Skeletal muscle satellite cell (primary cell): ENCODE data around the gene PARK7.
A peak's percentile ranks its signal among the peaks of the same experiment; 100 is the strongest.
"Not testable (repeated sequence)": the region's sequence is repeated elsewhere in the genome, so short reads cannot be mapped to it uniquely, and the experiment has no call there.

Source experiments
- H3K27me3 ChIP-seq: 2 replicates; pipeline ENCODE4 v1.7.0; 2013; ENCODE audit warnings: low read length; ENCODE audit not compliant: control insufficient read depth, insufficient read depth
- H3K36me3 ChIP-seq: 2 replicates; pipeline ENCODE4 v1.7.0; 2013; ENCODE audit warnings: mild to moderate bottlenecking, control low read depth, low read length; ENCODE audit not compliant: insufficient read depth
- H3K4me1 ChIP-seq: 2 replicates; pipeline ENCODE4 v1.7.0; 2013; ENCODE audit warnings: low read length; ENCODE audit not compliant: control insufficient read depth, insufficient read depth
- H3K4me2 ChIP-seq: 2 replicates; pipeline ENCODE4 v1.7.0; 2013; ENCODE audit warnings: mild to moderate bottlenecking, low read length
- H3K4me3 ChIP-seq: 2 replicates; pipeline ENCODE4 v1.7.0; 2013; ENCODE audit warnings: low read length
- H3K9ac ChIP-seq: 2 replicates; pipeline ENCODE4 v1.7.0; 2013; ENCODE audit warnings: mild to moderate bottlenecking, low read depth, low read length, moderate library complexity
- H3K9me3 ChIP-seq: replicated peaks from 2 replicates; pipeline ENCODE4 v1.7.0; 2013; ENCODE audit warnings: mild to moderate bottlenecking, control low read depth, low read length

PARK7 gene

GRCh38 chr1:7952791-7953190 lies 8.7 kb upstream of the PARK7 start:
- H3K9me3 ChIP-seq, H3K9ac ChIP-seq, H3K4me3 ChIP-seq, H3K27me3 ChIP-seq, H3K4me2 ChIP-seq, H3K36me3 ChIP-seq: not testable (repeated sequence)
- H3K4me1 ChIP-seq, result peaks cover 15% of the 10 kb centered on the region

- H3K4me3 ChIP-seq, result peak overlapping the region; percentile 77
- H3K4me2 ChIP-seq, result peak overlapping the region; percentile 87
- peak overlapping the region; percentile 82 for H3K9ac ChIP-seq
- H3K36me3 ChIP-seq, result no peaks in the 10 kb centered on the region
- H3K9me3 ChIP-seq, result no peaks in the 10 kb centered on the region
- no peaks in the 10 kb centered on the region for H3K27me3 ChIP-seq
- H3K4me1 ChIP-seq, result peaks cover 9% of the 10 kb centered on the region
Observed at GRCh38 chr1:7953850-7954609, 7.5 kb upstream of the PARK7 start.

GRCh38 chr1:7954683-7955082 lies 6.8 kb upstream of the PARK7 start:
- H3K4me1 ChIP-seq, result peaks cover 6% of the 10 kb centered on the region
- no peaks in the 10 kb centered on the region for H3K36me3 ChIP-seq
- peak overlapping the region; percentile 87 for H3K4me2 ChIP-seq
- peak overlapping the region; percentile 82 for H3K9ac ChIP-seq
- no peaks in the 10 kb centered on the region for H3K27me3 ChIP-seq
- H3K9me3 ChIP-seq, result no peaks in the 10 kb centered on the region
- H3K4me3 ChIP-seq, result peak overlapping the region; percentile 77

- Histone ChIP-seq H3K9me3 (no peaks in the 10 kb centered on the region), H3K36me3 (no peaks in the 10 kb centered on the region), H3K27me3 (no peaks in the 10 kb centered on the region), H3K4me2 (no peak overlapping the region), H3K9ac (no peak overlapping the region), H3K4me3 (no peak overlapping the region), H3K4me1 (peaks cover 6% of the 10 kb centered on the region)
Observed at GRCh38 chr1:7956218-7957032, 5.1 kb upstream of the PARK7 start.

- no peak overlapping the region for H3K9ac ChIP-seq
- peaks cover 9% of the 10 kb centered on the region for H3K4me1 ChIP-seq
- H3K27me3 ChIP-seq, result no peaks in the 10 kb centered on the region
- peaks cover 21% of the 10 kb centered on the region for H3K36me3 ChIP-seq
- peak overlapping the region; percentile 80 for H3K4me2 ChIP-seq
- H3K9me3 ChIP-seq, result no peaks in the 10 kb centered on the region
- H3K4me3 ChIP-seq, result peak overlapping the region; percentile 89
Observed at GRCh38 chr1:7960165-7960564, 1.3 kb upstream of the PARK7 start.

GRCh38 chr1:7960867-7961215 lies 670 bp upstream of the PARK7 start:
- Histone ChIP-seq H3K36me3 (peaks cover 27% of the 10 kb centered on the region), H3K9me3 (no peaks in the 10 kb centered on the region), H3K4me3 (peak overlapping the region; percentile 89), H3K27me3 (no peaks in the 10 kb centered on the region), H3K4me1 (peaks cover 9% of the 10 kb centered on the region), H3K4me2 (peak overlapping the region; percentile 80), H3K9ac (peak overlapping the region; percentile 95)

- Histone ChIP-seq H3K27me3 (no peaks in the 10 kb centered on the region), H3K36me3 (peaks cover 38% of the 10 kb centered on the region), H3K4me1 (peaks cover 9% of the 10 kb centered on the region), H3K9ac (peak overlapping the region; percentile 95), H3K4me2 (peak overlapping the region; percentile 83), H3K9me3 (no peaks in the 10 kb centered on the region), H3K4me3 (peak overlapping the region; percentile 90)
Observed at GRCh38 chr1:7962014-7962335, 464 bp downstream of the PARK7 start.

GRCh38 chr1:7962636-7963377 lies 1.3 kb downstream of the PARK7 start:
- peaks cover 40% of the 10 kb centered on the region for H3K36me3 ChIP-seq
- peak overlapping the region; percentile 83 for H3K4me2 ChIP-seq
- H3K9ac ChIP-seq, result peak overlapping the region; percentile 95
- H3K9me3 ChIP-seq, result no peaks in the 10 kb centered on the region
- no peaks in the 10 kb centered on the region for H3K27me3 ChIP-seq
- peaks cover 9% of the 10 kb centered on the region for H3K4me1 ChIP-seq
- peak overlapping the region; percentile 90 for H3K4me3 ChIP-seq

GRCh38 chr1:7963378-7963730 lies 1.8 kb downstream of the PARK7 start:
- not testable (repeated sequence) for H3K4me2 ChIP-seq, H3K27me3 ChIP-seq, H3K9ac ChIP-seq, H3K4me1 ChIP-seq, H3K4me3 ChIP-seq, H3K9me3 ChIP-seq
- H3K36me3 ChIP-seq, result peaks cover 40% of the 10 kb centered on the region

- not testable (repeated sequence) for H3K4me3 ChIP-seq
Observed at GRCh38 chr1:7963841-7964240, 2.3 kb downstream of the PARK7 start.

GRCh38 chr1:7964476-7964875 lies 3.0 kb downstream of the PARK7 start:
- peaks cover 9% of the 10 kb centered on the region for H3K4me1 ChIP-seq
- H3K36me3 ChIP-seq, result peaks cover 47% of the 10 kb centered on the region
- no peak overlapping the region for H3K9ac ChIP-seq

More at GRCh38 chr1:7963841-7964240, 2.3 kb downstream of the PARK7 start:
- H3K36me3 ChIP-seq, result peaks cover 41% of the 10 kb centered on the region
- H3K9ac ChIP-seq, H3K4me2 ChIP-seq, H3K27me3 ChIP-seq, H3K9me3 ChIP-seq, H3K4me1 ChIP-seq: not testable (repeated sequence)

More at GRCh38 chr1:7964476-7964875, 3.0 kb downstream of the PARK7 start:
- no peak overlapping the region for H3K4me2 ChIP-seq
- no peaks in the 10 kb centered on the region for H3K27me3 ChIP-seq
- no peaks in the 10 kb centered on the region for H3K9me3 ChIP-seq
- H3K4me3 ChIP-seq, result no peak overlapping the region
